IMR-90 (cell line): Measurements from ENCODE around the gene TBC1D4. TPM values are rescaled to one million over a fixed set of nuclear protein-coding genes. Genes with fewer than 3 reads are reported as not detected.

Experiments
- ATAC-seq: fragments of 200-7000 bp; cut with Tn5 transposase; 2 replicates; pipeline ENCODE4 v1.9.1; 2020; ENCODE audit warnings: low read depth, mild to moderate bottlenecking, moderate library complexity
- BruUV-seq: library from RNA; stranded (reverse); fragments of 400-500 nt; replicated peaks from 2 replicates; lab custom pipeline; 2021; lab: Mats Ljungman, UMichigan
- CTCF ChIA-PET: fragments of 300-600 bp; formaldehyde crosslinking; extraction: SDS; loops from one replicate; lab custom pipeline; 2021; ENCODE audit warnings: antibody characterized with exemption; lab: Yijun Ruan, JAX
- POLR2A ChIA-PET: fragments of 300-600 bp; sonication (Branson Sonifier 250); formaldehyde crosslinking; loops from one replicate; lab custom pipeline; 2022; ENCODE audit warnings: antibody characterized with exemption; ENCODE audit not compliant: unreplicated experiment; lab: Charles Lee
- DNase-seq: peaks from one replicate; pipeline ENCODE4 v3.0.0; 2013
- H2AFZ ChIP-seq: replicated peaks from 2 replicates; pipeline ENCODE3; 2013; ENCODE audit warnings: low read length, mild to moderate bottlenecking; ENCODE audit not compliant: poor library complexity
- H2AK5ac ChIP-seq: 2 replicates; pipeline ENCODE4 v1.6.1; 2013; ENCODE audit warnings: low read depth, low read length, inconsistent platforms
- H2AK9ac ChIP-seq: replicated peaks from 2 replicates; pipeline ENCODE3; 2013; ENCODE audit warnings: mild to moderate bottlenecking, low read depth, low read length, moderate library complexity; ENCODE audit not compliant: poor library complexity
- H2BK120ac ChIP-seq: 2 replicates; pipeline ENCODE4 v1.6.1; 2013; ENCODE audit warnings: low read depth, low read length, inconsistent platforms
- H2BK15ac ChIP-seq: 3 replicates; pipeline ENCODE4 v1.6.1; 2013; ENCODE audit warnings: low read depth, low read length, inconsistent platforms
- H2BK20ac ChIP-seq: 2 replicates; pipeline ENCODE4 v1.6.1; 2013; ENCODE audit warnings: low read depth, mild to moderate bottlenecking, inconsistent platforms, low read length, moderate library complexity
- H2BK5ac ChIP-seq: 2 replicates; pipeline ENCODE4 v1.6.1; 2013; ENCODE audit warnings: mild to moderate bottlenecking, low read depth, low read length, inconsistent platforms; ENCODE audit not compliant: poor library complexity, severe bottlenecking
- H3K14ac ChIP-seq: replicated peaks from 2 replicates; pipeline ENCODE4 v1.6.1; 2013; ENCODE audit warnings: low read depth, low read length, inconsistent platforms
- H3K18ac ChIP-seq: 2 replicates; pipeline ENCODE4 v1.6.1; 2013; ENCODE audit warnings: low read depth, low read length, control low read depth
- H3K23ac ChIP-seq: 2 replicates; pipeline ENCODE4 v1.6.1; 2013; ENCODE audit warnings: low read depth, low read length, inconsistent platforms
- H3K27ac ChIP-seq: 2 replicates; pipeline ENCODE4 v1.5.1; 2013; ENCODE audit warnings: mild to moderate bottlenecking, control low read depth, low read length; ENCODE audit not compliant: insufficient read depth
- H3K27me3 ChIP-seq: 2 replicates; pipeline ENCODE4 v1.6.1; 2013; ENCODE audit warnings: low read length; ENCODE audit not compliant: control insufficient read depth, insufficient read depth
- H3K36me3 ChIP-seq: 2 replicates; pipeline ENCODE4 v1.6.1; 2013; ENCODE audit warnings: low read length, mixed read lengths; ENCODE audit not compliant: control insufficient read depth, insufficient read depth
- H3K4ac ChIP-seq: 2 replicates; pipeline ENCODE4 v1.6.1; 2013; ENCODE audit warnings: low read depth, low read length, inconsistent platforms
- H3K4me1 ChIP-seq: 2 replicates; pipeline ENCODE4 v1.6.1; 2013; ENCODE audit warnings: low read length, mixed read lengths; ENCODE audit not compliant: control insufficient read depth, insufficient read depth
- H3K4me2 ChIP-seq: 2 replicates; pipeline ENCODE4 v1.6.1; 2013; ENCODE audit warnings: low read depth, mild to moderate bottlenecking, control low read depth, low read length, moderate library complexity
- H3K4me3 ChIP-seq: 2 replicates; pipeline ENCODE4 v1.5.1; 2013; ENCODE audit warnings: low read depth, mild to moderate bottlenecking, control low read depth, low read length, moderate library complexity; ENCODE audit not compliant: insufficient read depth
- H3K56ac ChIP-seq: 2 replicates; pipeline ENCODE4 v1.6.1; 2013; ENCODE audit warnings: low read length, inconsistent platforms; ENCODE audit not compliant: insufficient read depth; ENCODE audit errors: extremely low read depth
- H3K79me1 ChIP-seq, 2 experiments: 2 replicates each; pipeline ENCODE4 v1.6.1; 2013; ENCODE audit warnings: low read length in 2 of 2, inconsistent platforms in 1 of 2, low read depth in 1 of 2
- H3K9ac ChIP-seq: 2 replicates; pipeline ENCODE4 v1.6.1; 2013; ENCODE audit warnings: low read depth, low read length, control low read depth
- H3K9me1 ChIP-seq: 2 replicates; pipeline ENCODE4 v1.6.1; 2013; ENCODE audit warnings: low read length, inconsistent platforms; ENCODE audit not compliant: insufficient read depth
- H3K9me3 ChIP-seq: 2 replicates; pipeline ENCODE4 v1.6.1; 2013; ENCODE audit warnings: low read length; ENCODE audit not compliant: control insufficient read depth, insufficient read depth
- H4K20me1 ChIP-seq: 2 replicates; pipeline ENCODE4 v1.6.1; 2013; ENCODE audit warnings: low read length, inconsistent platforms; ENCODE audit not compliant: insufficient read depth
- H4K5ac ChIP-seq: 2 replicates; pipeline ENCODE4 v1.6.1; 2013; ENCODE audit warnings: mild to moderate bottlenecking, low read depth, low read length, control low read depth
- H4K8ac ChIP-seq, 2 experiments: 2 replicates each; pipeline ENCODE4 v1.6.1; 2013; ENCODE audit warnings: low read depth in 2 of 2, low read length in 2 of 2, control low read depth in 1 of 2, inconsistent platforms in 1 of 2
- H4K91ac ChIP-seq: 2 replicates; pipeline ENCODE4 v1.6.1; 2013; ENCODE audit warnings: low read depth, low read length, inconsistent platforms; ENCODE audit not compliant: insufficient read depth
- CTCF ChIP-seq: conservative IDR thresholded peaks from 2 replicates; pipeline ENCODE4 v1.5.1; 2012; ENCODE audit warnings: mild to moderate bottlenecking, low read depth, low read length, improper control_type of control experiment
- MAFK ChIP-seq: IDR thresholded peaks from 2 replicates; pipeline ENCODE4 v1.6.1; 2012; ENCODE audit warnings: low read depth, low read length, improper control_type of control experiment
- RAD21 ChIP-seq: IDR thresholded peaks from 2 replicates; pipeline ENCODE4 v1.6.1; 2012; ENCODE audit warnings: low read length, improper control_type of control experiment
- SMC3 ChIP-seq: fragments of 150-350 bp; IDR thresholded peaks from 2 replicates; pipeline ENCODE4 v1.6.1; 2016; ENCODE audit warnings: low read depth, mild to moderate bottlenecking, antibody characterized with exemption, low read length, moderate library complexity
- USF2 ChIP-seq: fragments of 150-350 bp; IDR thresholded peaks from 2 replicates; pipeline ENCODE4 v1.6.1; 2017; ENCODE audit warnings: mild to moderate bottlenecking, antibody characterized with exemption, low read length, low read depth
- WGBS, 2 experiments: methylation state at CpG; one replicate each; pipeline versions ENCODE4 v1.1.5 to v1.1.7; 2013; ENCODE audit warnings: missing lambda C conversion rate in 2 of 2; ENCODE audit not compliant: insufficient read length in 1 of 2; ENCODE audit errors: extremely low coverage in 2 of 2; 5-methylcytosine and 5-hydroxymethylcytosine counted together
- dilution Hi-C: fragments of 300-500 bp; cut with HindIII; formaldehyde crosslinking; loops from one replicate; pipeline ENCODE4 v1.14.3; 2018; ENCODE audit warnings: low sequenced_read_pairs; ENCODE audit not compliant: unreplicated experiment
- in situ Hi-C: fragments of 300-500 bp; cut with MboI; formaldehyde crosslinking; loops from 3 replicates; pipeline ENCODE4 v1.14.3; 2019; ENCODE audit warnings: low sequenced_read_pairs, inconsistent platforms, mixed read lengths
- intact Hi-C: fragments of 100-400 bp; cut with micrococcal nuclease; formaldehyde crosslinking; loops from 2 replicates; pipeline ENCODE4 v1.10.0; 2022
- polyA plus RNA-seq, 3 experiments: library from polyadenylated mRNA; depleted of rRNA; stranded (reverse); fragments of >200 nt; gene quantifications; 2 replicates each; pipeline ENCODE4 v1.2.3, GENCODE V29; 2012; ENCODE audit warnings: low replicate concordance in 1 of 3
- total RNA-seq: library from RNA; depleted of rRNA; stranded (reverse); fragments of >200 nt; gene quantifications from 2 replicates; pipeline ENCODE4 v1.2.3, GENCODE V29; 2012

TBC1D4 gene
- total and polyA plus RNA-seq, 2 of the 4 experiments (the other 2 are of a cell fraction): 7.5 to 22.8 TPM

DNA sequence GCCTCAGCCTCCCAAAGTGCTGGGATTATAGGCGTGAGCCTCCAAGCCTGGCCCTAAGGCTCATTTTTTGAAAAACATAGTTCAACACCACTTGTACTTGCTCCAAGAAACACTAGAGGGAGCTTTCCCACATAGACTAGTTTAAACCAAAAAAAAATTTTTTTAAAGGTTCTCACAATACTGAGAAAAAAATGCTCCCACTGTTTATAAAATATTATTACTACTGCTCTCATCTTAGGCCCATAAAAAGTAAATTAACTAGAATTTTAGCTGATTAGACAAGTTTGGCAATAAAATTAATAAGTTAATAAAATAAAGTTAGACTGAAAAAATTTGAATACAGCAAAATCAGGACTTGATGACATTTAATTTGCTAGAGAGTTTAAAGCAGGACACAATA is 109.5 kb downstream of the TBC1D4 start:
- peaks cover 0 to 6% of the 10 kb centered on the region in 2 experiments; a peak in 2 of 4 replicates for H3K79me1 ChIP-seq
- H3K9ac ChIP-seq: no peak overlapping the region
- no peak overlapping the region for H4K5ac ChIP-seq
- H3K27ac ChIP-seq: no peak overlapping the region
- 50% methylated on average over 1 of the region's 1 CpG; no CpG with 5 or more reads in 1 of the 2 experiments for WGBS, 2 experiments
- H3K14ac ChIP-seq: no peak overlapping the region
- DNase-seq (peak; percentile 62), ATAC-seq (peak; percentile 82)
- in situ Hi-C loops: loop anchor here (10.0 kb wide), 1 partner anchor 172 kb away; the partner anchor contains the start of gene UCHL3
- H2BK15ac ChIP-seq: no peak overlapping the region
- H3K4me1 ChIP-seq: peaks cover 1% of the 10 kb centered on the region; the same call in 1 of the 2 replicates
- H2AK5ac ChIP-seq: no peak overlapping the region
- H2AFZ ChIP-seq: no peak overlapping the region
- no peak overlapping the region for H3K23ac ChIP-seq
- H2BK120ac ChIP-seq: no peak overlapping the region
- no peak overlapping the region for H3K18ac ChIP-seq
- no peaks in the 10 kb centered on the region for H3K36me3 ChIP-seq
- H4K91ac ChIP-seq: no peak overlapping the region
- no peak overlapping the region for H2BK5ac ChIP-seq
- ChIA-PET POLR2A (no interaction called here), CTCF (interaction anchor here (0.6 to 2.8 kb wide), 10 partner anchors 14 to 433 kb away, joined by 3 to 9 read pairs (median 3); partner anchors contain the start of gene TBC1D4)
- no peak overlapping the region for H3K4me2 ChIP-seq
- H4K8ac ChIP-seq: no peak overlapping the region
- no peak overlapping the region for H3K4ac ChIP-seq
- H3K9me1 ChIP-seq: peaks cover 4% of the 10 kb centered on the region
- H3K9me3 ChIP-seq: no peaks in the 10 kb centered on the region
- BruUV-seq: no TSS peak
- H3K4me3 ChIP-seq: no peak overlapping the region
- intact Hi-C loops: loop anchor here (1.0 to 10.0 kb wide), 3 partner anchors 72 to 177 kb away; partner anchors contain the start of genes TBC1D4 and UCHL3
- no peak overlapping the region for H3K56ac ChIP-seq
- peak; percentile 66 for TF ChIP-seq CTCF
- TF ChIP-seq RAD21: peak; percentile 62
- no peak for TF ChIP-seq USF2
- peak; percentile 49 for TF ChIP-seq MAFK
- peak; percentile 55 for TF ChIP-seq SMC3
- no peaks in the 10 kb centered on the region for H3K27me3 ChIP-seq
- H2BK20ac ChIP-seq: no peak overlapping the region
- no peaks in the 10 kb centered on the region for H4K20me1 ChIP-seq
- dilution Hi-C loops: no loop called here
- H2AK9ac ChIP-seq: no peak overlapping the region
